CD1c-positive myeloid dendritic cell (primary cell): ENCODE results near the gene PTPRT.

Source experiments
- DNase-seq: peaks from one replicate; pipeline ENCODE4 v3.0.0-alpha.2; 2016; ENCODE audit errors: extremely low spot score

PTPRT gene

DNA sequence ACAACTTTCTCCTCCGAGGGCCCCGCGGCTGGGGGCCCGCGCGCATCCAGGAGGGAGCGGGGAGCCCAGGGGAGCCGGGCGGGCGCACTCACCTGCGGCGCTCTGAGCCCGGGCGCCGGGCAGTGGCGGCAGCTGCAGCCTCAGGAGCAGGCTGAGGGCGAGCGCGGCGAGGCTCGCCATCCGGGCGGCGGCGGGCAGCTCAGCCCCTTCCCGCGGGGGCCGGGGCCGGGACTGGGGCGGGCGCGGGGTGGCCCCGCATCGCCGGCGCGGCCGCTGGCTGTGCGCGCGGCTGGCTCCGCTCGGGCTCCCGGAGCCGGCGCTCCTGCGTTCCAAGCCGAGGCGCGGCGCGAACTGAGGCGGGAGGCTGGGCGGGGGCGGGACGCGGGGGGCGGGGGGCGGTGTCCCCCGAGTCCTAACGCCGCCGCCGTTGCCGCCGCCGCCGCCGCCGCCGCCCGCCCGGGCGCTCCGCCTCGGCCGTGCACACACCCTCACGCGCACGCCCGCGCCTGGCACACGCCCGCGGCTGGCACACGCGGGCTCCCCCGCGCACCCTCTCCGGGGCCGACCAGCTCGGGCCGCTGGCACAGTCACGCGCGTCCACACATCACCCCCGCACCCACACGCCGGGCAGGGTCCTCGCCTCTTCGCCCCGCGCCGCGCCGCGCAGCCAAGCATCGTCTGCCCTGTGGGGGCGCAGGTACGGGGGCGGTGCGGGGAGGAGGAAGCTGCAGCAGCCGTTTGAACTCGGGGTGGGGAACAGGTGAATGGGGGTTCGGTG is at the start of gene PTPRT:
TSS of gene PTPRT (minus strand) at position 353 of the 778 bp plus-strand sequence. CDS start at position 180, 173 bp downstream.
- DNase-seq = no peak

DNA sequence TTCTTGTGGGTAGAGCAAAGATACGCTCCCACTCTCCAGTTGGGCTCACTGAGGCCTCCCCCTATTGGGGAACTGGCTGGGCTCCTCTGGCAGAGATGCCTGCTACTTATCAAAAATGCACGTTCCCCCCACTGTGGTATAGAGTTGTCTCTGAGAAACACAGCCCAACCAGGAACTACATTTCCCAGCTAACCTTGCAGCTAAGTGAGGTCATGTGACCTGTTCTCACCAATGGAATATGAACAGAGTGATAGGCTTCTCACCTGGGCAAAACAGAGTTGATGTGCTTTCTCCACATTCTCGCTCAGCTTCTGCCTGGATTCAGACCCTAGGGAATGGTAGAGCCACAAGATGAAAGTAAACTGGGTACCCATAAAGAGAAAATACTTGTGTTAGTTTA is 49.1 kb upstream of the PTPRT start:
- no peak for DNase-seq

DNA sequence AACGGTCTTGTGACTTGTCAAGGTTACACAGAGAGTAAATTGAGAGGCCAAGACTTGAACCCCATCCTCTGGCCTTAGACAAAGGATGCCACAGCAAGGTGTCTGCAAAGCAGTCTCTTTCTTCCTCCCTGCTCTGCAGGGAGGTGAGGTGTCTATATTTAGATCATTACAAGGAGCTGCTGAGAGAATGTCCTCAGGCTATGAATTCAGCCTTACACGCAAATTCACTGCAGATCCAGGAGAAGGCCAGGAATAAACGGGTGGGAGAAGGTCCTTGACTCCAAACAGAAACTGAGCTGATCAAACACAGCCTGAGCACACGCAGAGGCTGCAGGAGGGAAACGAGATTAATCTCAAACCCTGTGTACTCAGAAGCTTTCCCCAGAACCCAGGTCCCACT is 48.6 kb upstream of the PTPRT start:
- no peak for DNase-seq

- DNase-seq = no peak
Observed at GRCh38 chr20:43237651-43238168, 48.0 kb upstream of the PTPRT start.

GRCh38 chr20:43235998-43236397 is 46.3 kb upstream of the PTPRT start:
- DNase-seq = no peak

- no peak for DNase-seq
Observed at GRCh38 chr20:43231829-43232228, 42.1 kb upstream of the PTPRT start.

DNA sequence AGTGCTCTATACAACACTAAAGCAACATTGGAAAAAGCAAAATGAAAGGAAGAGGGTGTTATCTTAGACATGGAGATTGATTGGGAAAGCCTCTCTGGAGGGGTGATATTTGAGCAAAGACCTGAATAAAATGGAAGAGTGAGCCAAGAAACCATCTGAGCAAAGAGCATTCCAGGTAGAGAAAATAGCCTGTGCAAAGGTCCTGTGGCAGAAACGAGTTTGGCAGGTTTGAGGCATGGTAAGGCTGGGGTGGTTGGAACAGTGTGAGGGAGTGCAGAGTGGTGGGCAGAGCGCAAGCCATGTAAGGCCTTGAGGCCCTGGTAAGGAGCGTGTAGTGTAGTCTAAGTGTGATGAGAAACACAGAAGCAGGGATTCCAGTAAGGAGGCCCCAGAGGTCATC is 40.0 kb upstream of the PTPRT start:
- no peak for DNase-seq

DNA sequence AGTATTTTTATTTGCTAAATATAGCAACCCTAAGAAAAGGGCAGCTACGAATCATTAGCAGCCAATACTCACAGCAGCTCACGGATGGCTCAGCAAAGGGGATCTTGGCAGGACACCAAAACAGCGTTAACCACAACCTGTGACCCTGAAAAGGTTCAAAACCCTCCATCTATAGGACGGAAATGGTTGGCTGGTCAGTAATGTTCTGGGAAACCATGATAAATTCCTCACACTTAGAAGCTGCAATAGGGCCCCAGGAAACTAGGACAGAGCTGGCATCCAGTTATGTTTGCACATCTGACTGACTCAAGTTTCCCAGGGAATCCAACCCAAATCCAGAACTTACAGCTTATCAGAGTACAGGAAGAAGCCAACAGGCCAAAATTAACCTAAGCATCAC is 30.9 kb upstream of the PTPRT start:
- DNase-seq = no peak

DNA sequence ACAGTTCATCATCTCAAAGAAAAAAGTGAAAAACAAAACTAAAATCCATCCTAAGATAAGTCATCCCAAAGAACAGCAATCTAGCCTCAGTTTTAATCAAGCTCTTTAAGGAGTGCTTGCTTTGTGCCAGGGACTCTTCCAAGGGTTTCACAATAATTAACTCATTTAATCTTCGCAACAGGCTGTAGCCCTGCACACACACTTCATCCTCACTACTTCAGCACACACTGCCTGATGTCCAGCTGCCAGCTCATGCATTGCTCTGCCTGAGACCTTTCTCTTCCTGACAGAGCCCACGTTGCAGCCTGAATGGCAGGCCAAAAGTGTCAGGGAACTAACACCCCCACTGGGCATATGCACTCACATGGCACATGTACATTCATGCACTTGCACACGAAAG is 21.2 kb upstream of the PTPRT start:
- DNase-seq = no peak

DNA sequence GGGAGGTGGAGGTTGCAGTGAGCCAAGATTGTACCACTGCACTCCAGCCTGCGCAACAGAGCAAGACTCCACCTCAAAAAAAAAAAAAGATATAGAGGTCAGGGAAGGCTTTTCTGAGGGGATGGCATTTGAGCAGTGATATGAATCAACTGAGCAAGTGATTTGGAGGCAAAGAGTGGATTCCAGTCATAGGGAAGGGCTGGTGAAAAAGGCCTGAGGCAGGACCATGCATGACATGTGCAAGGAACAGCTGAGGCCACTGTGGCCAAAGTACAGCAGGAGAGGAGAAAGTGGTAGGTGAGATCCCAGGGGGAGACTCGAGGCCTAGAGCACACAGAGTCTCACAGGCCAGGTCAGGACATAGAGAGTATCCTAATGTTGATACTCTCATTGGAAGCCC is 20.1 kb upstream of the PTPRT start:
- no peak for DNase-seq

- DNase-seq = no peak
Observed at GRCh38 chr20:43205699-43206098, 16.0 kb upstream of the PTPRT start.

- no peak for DNase-seq
Observed at GRCh38 chr20:43202100-43202499, 12.4 kb upstream of the PTPRT start.

DNA sequence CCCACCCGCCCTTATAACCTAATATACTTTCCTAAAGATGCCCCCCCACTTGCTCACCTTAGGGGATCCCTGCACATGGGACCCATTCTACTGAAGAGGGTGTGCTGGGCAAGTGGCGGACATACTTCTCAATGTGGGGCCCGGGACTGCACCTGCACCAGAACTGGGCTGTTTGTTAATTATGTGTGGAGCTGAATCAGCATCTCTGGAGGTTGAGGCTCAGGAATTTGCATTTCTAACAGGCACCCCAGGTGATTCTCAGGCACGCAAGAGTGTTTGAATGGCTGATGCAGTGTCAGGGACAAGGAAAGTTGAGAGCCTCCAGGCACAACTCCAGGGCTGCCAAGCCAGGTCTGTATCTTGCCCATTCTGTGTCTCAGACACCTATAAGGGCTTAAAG is 8.9 kb upstream of the PTPRT start:
- DNase-seq = no peak

DNA sequence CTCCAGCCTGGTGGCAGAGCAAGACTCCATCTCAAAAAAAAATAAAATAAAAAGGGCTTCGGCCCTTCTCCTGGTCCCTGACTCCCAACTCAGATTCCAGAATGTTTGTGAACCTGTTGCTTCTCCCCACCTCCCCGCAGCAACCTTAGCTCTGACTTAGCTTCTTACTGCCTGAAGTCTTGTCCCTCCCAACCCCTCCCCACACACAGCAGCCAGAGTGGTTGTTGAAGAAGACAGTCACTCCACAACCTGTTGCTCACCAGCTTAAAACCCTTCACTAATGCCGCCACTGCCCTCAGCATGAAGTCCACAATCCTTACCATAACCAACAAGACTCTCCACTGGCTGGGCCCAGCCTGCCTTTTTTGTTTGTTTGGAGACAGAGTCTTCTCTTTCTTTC is 6.5 kb upstream of the PTPRT start:
- no peak for DNase-seq

DNA sequence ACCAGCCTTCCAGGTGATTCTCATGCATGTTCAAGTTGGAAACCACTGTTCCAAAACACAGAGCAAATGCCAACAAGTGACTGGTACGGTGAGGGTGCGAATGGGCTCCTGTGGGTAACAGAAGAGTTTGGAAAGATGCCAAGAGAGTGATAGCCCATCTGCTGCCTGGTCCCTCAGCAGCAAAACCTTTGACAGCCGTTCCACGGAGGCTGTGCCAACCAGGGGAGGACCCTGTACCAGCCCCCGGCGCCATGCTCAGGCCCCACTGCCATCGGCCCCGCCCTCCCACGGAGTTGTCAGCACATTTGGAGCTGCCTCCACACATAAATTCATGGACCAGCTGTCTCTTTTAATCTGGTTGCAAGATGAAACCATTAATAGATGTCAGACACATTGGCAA is 4.4 kb upstream of the PTPRT start:
- no peak for DNase-seq

DNA sequence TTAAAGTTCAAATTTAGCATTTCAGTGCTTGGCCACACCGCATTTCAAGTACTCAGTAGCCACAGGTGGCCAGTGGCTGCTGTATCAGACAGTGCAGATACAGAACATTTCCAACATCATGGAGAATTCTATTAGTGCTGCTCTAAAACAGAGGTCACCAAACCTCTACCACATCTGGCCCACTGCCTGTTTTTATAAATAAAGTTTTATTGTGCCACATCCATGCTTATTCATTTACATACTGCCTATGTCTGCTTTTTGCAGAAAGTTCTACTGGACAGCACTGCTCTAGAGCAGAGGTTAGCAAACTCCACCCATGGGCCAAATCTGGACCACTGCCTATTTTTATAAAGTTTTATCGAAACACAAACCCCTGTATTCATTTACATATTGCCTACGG is 3.7 kb upstream of the PTPRT start:
- DNase-seq = no peak

- DNase-seq = no peak
Observed at GRCh38 chr20:43191946-43192863, 2.5 kb upstream of the PTPRT start.

GRCh38 chr20:43191143-43191542 is 1.4 kb upstream of the PTPRT start:
- DNase-seq = no peak

DNA sequence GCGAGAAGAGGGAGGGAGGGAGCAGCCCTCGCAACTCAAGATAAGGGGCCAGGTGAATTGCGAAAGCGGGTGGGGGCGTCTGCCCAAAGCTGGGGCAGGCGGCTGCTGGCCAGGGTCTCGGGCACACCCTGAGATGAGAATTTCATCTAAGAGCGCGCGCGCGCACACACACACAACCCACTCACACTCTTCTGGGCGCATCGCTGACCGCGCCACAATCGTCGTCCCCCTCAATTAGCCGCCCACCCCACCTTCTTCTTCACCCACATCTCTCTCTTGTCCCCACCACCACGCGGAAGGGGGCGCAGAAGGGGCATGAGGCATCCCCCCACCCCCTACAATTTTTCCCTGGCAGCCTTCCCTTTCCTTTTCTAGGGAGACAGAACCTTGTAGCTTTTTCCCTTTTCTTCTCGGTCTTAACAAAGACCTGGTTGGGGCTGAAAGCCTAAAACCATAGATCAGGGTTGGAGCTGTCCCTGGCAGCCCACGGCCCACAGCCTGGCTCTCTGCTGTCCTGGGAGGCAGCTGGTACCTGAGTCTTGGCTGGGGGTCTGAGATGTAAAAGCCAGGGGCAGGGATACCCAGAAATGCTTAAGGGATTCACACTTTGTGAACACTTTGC is 737 bp upstream of the PTPRT start:
- DNase-seq = no peak

- no peak for DNase-seq
Observed at GRCh38 chr20:43188861-43189553, 699 bp downstream of the PTPRT start.

DNA sequence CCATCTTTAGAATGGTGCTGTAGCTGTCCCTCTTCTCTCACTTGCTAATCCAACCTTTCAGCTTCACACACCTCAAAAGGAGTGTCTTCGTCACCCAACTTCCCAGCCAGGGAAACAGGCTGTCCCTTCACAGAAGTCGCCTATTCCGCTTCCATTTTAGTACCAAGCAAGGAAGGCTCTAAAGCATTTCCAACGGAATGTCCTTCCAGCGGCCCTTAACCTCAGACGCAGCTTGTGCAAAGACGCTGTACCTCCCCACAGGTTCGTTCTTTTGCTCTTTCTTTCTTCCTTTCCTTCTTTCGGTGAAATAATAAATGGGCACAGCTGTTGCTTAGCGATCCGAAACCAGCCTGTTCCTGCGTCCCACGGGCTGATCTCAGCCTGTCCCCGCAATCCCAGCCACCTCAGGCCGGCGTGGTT is 1.5 kb downstream of the PTPRT start:
- DNase-seq = no peak
